ENCODE measurements around the gene EEFSEC. TPM values are rescaled to one million over a fixed set of nuclear protein-coding genes. Genes with fewer than 3 reads are reported as not detected.

EEFSEC gene
- total and polyA plus RNA-seq, 2 of the 4 experiments (the other 2 are of a cell fraction) = 4.5 to 9.3 TPM

DNA sequence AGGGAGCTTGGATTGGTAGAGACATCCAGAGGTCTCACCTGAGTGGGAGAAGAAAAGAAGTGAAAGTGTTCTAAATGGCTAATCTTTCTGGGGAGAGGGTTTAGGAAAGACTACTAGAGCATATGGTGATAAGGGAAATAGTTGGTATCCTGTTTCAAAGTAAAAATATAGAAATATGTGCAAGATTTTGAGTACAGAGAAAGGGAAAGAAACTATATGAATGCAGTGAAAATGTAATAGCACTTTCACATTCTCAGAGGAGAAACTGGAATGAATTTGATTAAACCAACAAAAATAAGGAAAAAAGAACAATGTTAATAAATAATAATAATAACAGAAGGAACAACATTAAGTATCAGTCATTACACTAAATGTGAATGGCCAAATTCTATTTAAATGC lies 194.0 kb downstream of the EEFSEC start:
- dilution Hi-C loops (cut with HindIII; ENCODE audit: low sequenced_read_pairs, unreplicated experiment) = no loop called here
- CTCF ChIA-PET = no interaction called here

More for the DNA sequence above, 194.0 kb downstream of the EEFSEC start:
- ATAC-seq (ENCODE audit: low read depth) = no peak
- BruUV-seq (replicated peaks) = no TSS peak
- Histone ChIP-seq H3K18ac (ENCODE audit: low read depth, low read length) (no peak overlapping the region), H2AFZ (replicated peaks; ENCODE audit: low read length, poor library complexity) (no peak overlapping the region), H3K9me3 (ENCODE audit: control insufficient read depth, insufficient read depth, low read length) (no peaks in the 10 kb centered on the region), H2BK15ac (ENCODE audit: low read depth, low read length) (no peak overlapping the region), H3K27ac (ENCODE audit: insufficient read depth, low read length) (no peak overlapping the region), H3K56ac (ENCODE audit: extremely low read depth, insufficient read depth, low read length) (no peak overlapping the region), H3K79me1 (ENCODE audit: low read depth in 1 of 2, low read length in 2 of 2) (peaks cover 0 to 3% of the 10 kb centered on the region in 2 experiments; a peak in 1 of 4 replicates), H4K8ac (ENCODE audit: low read depth in 2 of 2, low read length in 2 of 2) (no peak overlapping the region), H3K36me3 (ENCODE audit: control insufficient read depth, insufficient read depth, low read length) (peaks cover 4% of the 10 kb centered on the region), H3K14ac (replicated peaks; ENCODE audit: low read depth, low read length) (no peak overlapping the region), H4K91ac (ENCODE audit: insufficient read depth, low read depth, low read length) (no peak overlapping the region), H3K4ac (ENCODE audit: low read depth, low read length) (no peak overlapping the region), H2BK20ac (ENCODE audit: low read depth, low read length) (no peak overlapping the region), H3K4me1 (ENCODE audit: control insufficient read depth, insufficient read depth, low read length) (peaks cover 11% of the 10 kb centered on the region), H3K4me3 (ENCODE audit: insufficient read depth, low read depth, low read length) (no peak overlapping the region), H4K20me1 (ENCODE audit: insufficient read depth, low read length) (0 out of 2 replicates have a peak, but pooled peaks cover 4% of the 10 kb centered on the region), H3K9me1 (ENCODE audit: insufficient read depth, low read length) (peaks cover 9% of the 10 kb centered on the region), H2AK9ac (replicated peaks; ENCODE audit: low read depth, low read length, poor library complexity) (no peak overlapping the region), H2AK5ac (ENCODE audit: low read depth, low read length) (no peak overlapping the region), H2BK120ac (ENCODE audit: low read depth, low read length) (no peak overlapping the region), H3K4me2 (ENCODE audit: low read depth, low read length) (no peak overlapping the region), H4K5ac (ENCODE audit: low read depth, low read length) (no peak overlapping the region), H3K9ac (ENCODE audit: low read depth, low read length) (no peak overlapping the region), H3K23ac (ENCODE audit: low read depth, low read length) (no peak overlapping the region), H3K27me3 (ENCODE audit: control insufficient read depth, insufficient read depth, low read length) (no peaks in the 10 kb centered on the region), H2BK5ac (ENCODE audit: low read depth, low read length, poor library complexity, severe bottlenecking) (no peak overlapping the region)
- DNase-seq = no peak
- intact Hi-C loops (cut with micrococcal nuclease) (no loop called here), in situ Hi-C loops (cut with MboI; ENCODE audit: low sequenced_read_pairs) (no loop called here)
- POLR2A ChIA-PET (ENCODE audit: unreplicated experiment) = no interaction called here
- no peak for TF ChIP-seq SMC3 (IDR thresholded peaks at IDR 0.05; ENCODE audit: low read depth, low read length)
- no peak for TF ChIP-seq MAZ (IDR thresholded peaks at IDR 0.05; ENCODE audit: borderline replicate concordance, low read depth, low read length)
- TF ChIP-seq, protein P1, sequence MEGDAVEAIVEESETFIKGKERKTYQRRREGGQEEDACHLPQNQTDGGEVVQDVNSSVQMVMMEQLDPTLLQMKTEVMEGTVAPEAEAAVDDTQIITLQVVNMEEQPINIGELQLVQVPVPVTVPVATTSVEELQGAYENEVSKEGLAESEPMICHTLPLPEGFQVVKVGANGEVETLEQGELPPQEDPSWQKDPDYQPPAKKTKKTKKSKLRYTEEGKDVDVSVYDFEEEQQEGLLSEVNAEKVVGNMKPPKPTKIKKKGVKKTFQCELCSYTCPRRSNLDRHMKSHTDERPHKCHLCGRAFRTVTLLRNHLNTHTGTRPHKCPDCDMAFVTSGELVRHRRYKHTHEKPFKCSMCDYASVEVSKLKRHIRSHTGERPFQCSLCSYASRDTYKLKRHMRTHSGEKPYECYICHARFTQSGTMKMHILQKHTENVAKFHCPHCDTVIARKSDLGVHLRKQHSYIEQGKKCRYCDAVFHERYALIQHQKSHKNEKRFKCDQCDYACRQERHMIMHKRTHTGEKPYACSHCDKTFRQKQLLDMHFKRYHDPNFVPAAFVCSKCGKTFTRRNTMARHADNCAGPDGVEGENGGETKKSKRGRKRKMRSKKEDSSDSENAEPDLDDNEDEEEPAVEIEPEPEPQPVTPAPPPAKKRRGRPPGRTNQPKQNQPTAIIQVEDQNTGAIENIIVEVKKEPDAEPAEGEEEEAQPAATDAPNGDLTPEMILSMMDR (conservative IDR thresholded peaks at IDR 0.05; ENCODE audit: low read depth, low read length) = no peak
- no peak for TF ChIP-seq POLR2A (IDR thresholded peaks at IDR 0.05; ENCODE audit: low read depth, low read length)
- TF ChIP-seq RCOR1 (IDR thresholded peaks at IDR 0.05; ENCODE audit: insufficient replicate concordance, low read length) = no peak
- no peak for TF ChIP-seq RFX5 (IDR thresholded peaks at IDR 0.05; ENCODE audit: low read depth, low read length)
- TF ChIP-seq BHLHE40 (IDR thresholded peaks at IDR 0.05; ENCODE audit: low read depth, low read length) = no peak
- TF ChIP-seq RAD21 (IDR thresholded peaks at IDR 0.05; ENCODE audit: low read length) = no peak
- no peak for TF ChIP-seq FOS (IDR thresholded peaks at IDR 0.05; ENCODE audit: low read depth, low read length)
- no peak for TF ChIP-seq CHD1 (IDR thresholded peaks at IDR 0.05; ENCODE audit: low read depth, low read length)
- TF ChIP-seq CEBPB (IDR thresholded peaks at IDR 0.05; ENCODE audit: low read depth, low read length) = no peak
- no peak for TF ChIP-seq MXI1 (IDR thresholded peaks at IDR 0.05; ENCODE audit: borderline replicate concordance, low read depth, low read length)
- TF ChIP-seq NFE2L2 (IDR thresholded peaks at IDR 0.05; ENCODE audit: low read depth, low read length) = no peak
- TF ChIP-seq, protein P2, sequence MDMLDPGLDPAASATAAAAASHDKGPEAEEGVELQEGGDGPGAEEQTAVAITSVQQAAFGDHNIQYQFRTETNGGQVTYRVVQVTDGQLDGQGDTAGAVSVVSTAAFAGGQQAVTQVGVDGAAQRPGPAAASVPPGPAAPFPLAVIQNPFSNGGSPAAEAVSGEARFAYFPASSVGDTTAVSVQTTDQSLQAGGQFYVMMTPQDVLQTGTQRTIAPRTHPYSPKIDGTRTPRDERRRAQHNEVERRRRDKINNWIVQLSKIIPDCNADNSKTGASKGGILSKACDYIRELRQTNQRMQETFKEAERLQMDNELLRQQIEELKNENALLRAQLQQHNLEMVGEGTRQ (IDR thresholded peaks at IDR 0.05; ENCODE audit: low read depth, low read length) = no peak
- TF ChIP-seq, protein P3, sequence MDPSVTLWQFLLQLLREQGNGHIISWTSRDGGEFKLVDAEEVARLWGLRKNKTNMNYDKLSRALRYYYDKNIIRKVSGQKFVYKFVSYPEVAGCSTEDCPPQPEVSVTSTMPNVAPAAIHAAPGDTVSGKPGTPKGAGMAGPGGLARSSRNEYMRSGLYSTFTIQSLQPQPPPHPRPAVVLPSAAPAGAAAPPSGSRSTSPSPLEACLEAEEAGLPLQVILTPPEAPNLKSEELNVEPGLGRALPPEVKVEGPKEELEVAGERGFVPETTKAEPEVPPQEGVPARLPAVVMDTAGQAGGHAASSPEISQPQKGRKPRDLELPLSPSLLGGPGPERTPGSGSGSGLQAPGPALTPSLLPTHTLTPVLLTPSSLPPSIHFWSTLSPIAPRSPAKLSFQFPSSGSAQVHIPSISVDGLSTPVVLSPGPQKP (IDR thresholded peaks at IDR 0.05; ENCODE audit: borderline replicate concordance, low read depth, low read length) = no peak
- no peak for TF ChIP-seq MAFK (IDR thresholded peaks at IDR 0.05; ENCODE audit: low read depth, low read length)
